GM12801 (cell line): Measurements from ENCODE around the gene RNF169.

Experiments
- CTCF ChIP-seq: IDR thresholded peaks from one replicate; pipeline ENCODE4 v1.5.1; 2011; ENCODE audit warnings: control low read depth; ENCODE audit not compliant: insufficient read length; ENCODE audit errors: extremely low read depth

The RNF169 gene

DNA sequence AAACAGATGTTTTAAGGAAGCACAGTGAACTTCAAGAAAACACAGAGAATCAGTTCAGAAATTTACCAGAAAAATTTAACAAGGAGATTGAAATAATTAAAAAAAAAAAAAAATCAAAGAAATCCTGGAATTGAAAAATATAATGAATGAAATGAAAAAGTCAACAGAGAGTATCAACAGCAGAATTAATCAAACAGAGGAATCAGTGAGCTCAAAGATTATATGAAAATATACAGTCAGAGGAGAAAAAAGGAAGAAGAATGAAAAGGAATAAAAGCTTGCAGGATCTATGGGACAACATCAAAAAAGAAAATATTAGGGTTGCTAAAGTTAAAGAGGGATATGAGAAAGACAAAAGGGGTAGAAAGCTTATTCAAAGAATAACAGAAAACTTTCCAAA lies 117.9 kb downstream of the RNF169 start:
- TF ChIP-seq CTCF, result no peak

- no peak for TF ChIP-seq CTCF
These were observed 121.8 kb downstream of the RNF169 start for GRCh38 chr11:74870485-74870884.

DNA sequence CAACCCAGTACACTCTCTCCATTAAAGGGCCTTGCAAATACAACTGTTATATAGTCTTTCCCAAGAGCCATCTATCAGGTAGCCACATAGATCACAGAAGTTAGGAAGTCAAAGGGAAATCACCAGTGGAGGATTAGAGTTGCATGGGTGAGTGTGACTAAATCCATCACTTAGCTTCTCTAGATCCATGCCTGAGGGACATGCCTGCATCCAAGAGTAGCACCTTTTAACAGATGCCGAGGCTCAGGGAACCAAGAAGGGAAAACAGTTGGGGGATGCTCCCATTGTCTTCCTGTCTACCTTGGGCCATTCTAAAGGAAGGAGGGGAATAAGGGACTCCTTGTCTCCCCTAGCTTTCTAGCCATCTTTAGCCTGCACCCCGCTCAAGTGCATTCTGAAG lies 122.4 kb downstream of the RNF169 start:
- no peak for TF ChIP-seq CTCF

GRCh38 chr11:74877132-74877531 lies 128.5 kb downstream of the RNF169 start:
- no peak for TF ChIP-seq CTCF
